Measurements from ENCODE around the gene VPS35L.

The VPS35L gene

GRCh38 chr16:19666477-19666876, 111.0 kb downstream of the VPS35L start:
- no peaks in the 10 kb centered on the region for H3K36me3 ChIP-seq (ENCODE audit: control insufficient read depth, low read length)
- no peaks in the 10 kb centered on the region for H3K79me2 ChIP-seq (ENCODE audit: control insufficient read depth, low read length)
- H3K9me2 ChIP-seq (replicated peaks; ENCODE audit: control insufficient read depth, low read length) = no peaks in the 10 kb centered on the region
- H3K27me3 ChIP-seq (ENCODE audit: control insufficient read depth, low read length) = no peaks in the 10 kb centered on the region
- no peaks in the 10 kb centered on the region for H3K9me3 ChIP-seq (ENCODE audit: control insufficient read depth, insufficient read depth, low read length)
- no peaks in the 10 kb centered on the region for H3F3A ChIP-seq (ENCODE audit: control insufficient read depth, insufficient read depth)
- H3K27ac ChIP-seq (ENCODE audit: low read depth, low read length) = no peak overlapping the region
- no peak overlapping the region for H3K4me3 ChIP-seq (ENCODE audit: low read length)
- H4K20me1 ChIP-seq (ENCODE audit: control insufficient read depth, insufficient read depth, low read depth, low read length) = no peaks in the 10 kb centered on the region
- no peak overlapping the region for H3K4me2 ChIP-seq (ENCODE audit: low read length)
- H3K4me1 ChIP-seq (ENCODE audit: control insufficient read depth, low read length) = no peaks in the 10 kb centered on the region
- TF ChIP-seq CTCF (IDR thresholded peaks at IDR 0.05; ENCODE audit: low read depth, low read length, poor library complexity, severe bottlenecking) (no peak), EZH2phosphoT487 (IDR thresholded peaks at IDR 0.05; ENCODE audit: borderline replicate concordance, low read length) (no peak)

DNA sequence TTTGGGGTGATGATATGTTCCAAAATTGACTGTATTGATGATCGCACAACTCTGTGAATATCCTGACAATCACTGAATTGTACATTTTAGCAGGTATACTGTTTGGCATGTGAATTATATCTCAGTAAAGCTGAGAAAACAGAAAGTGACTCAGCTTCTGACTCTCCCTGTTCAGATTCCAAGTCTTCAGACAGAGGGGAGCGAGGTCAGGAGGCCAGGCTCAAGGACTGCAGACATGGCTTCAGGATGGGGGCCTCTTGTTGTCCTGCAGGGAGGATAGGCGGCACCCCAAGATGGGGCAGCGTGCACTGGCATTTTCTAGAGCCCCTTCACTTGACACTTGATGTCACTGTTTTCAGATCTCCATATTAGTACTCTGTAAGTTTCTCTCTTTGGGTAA, 116.9 kb downstream of the VPS35L start:
- TF ChIP-seq EZH2phosphoT487 (IDR thresholded peaks at IDR 0.05; ENCODE audit: borderline replicate concordance, low read length) = no peak
- TF ChIP-seq CTCF (IDR thresholded peaks at IDR 0.05; ENCODE audit: low read depth, low read length, poor library complexity, severe bottlenecking) = no peak
- no peaks in the 10 kb centered on the region for H3K79me2 ChIP-seq (ENCODE audit: control insufficient read depth, low read length)
- H3K4me1 ChIP-seq (ENCODE audit: control insufficient read depth, low read length) = no peaks in the 10 kb centered on the region
- no peaks in the 10 kb centered on the region for H3K9me2 ChIP-seq (replicated peaks; ENCODE audit: control insufficient read depth, low read length)
- no peaks in the 10 kb centered on the region for H3F3A ChIP-seq (ENCODE audit: control insufficient read depth, insufficient read depth)
- no peak overlapping the region for H3K4me3 ChIP-seq (ENCODE audit: low read length)
- no peak overlapping the region for H3K27ac ChIP-seq (ENCODE audit: low read depth, low read length)
- no peaks in the 10 kb centered on the region for H3K9me3 ChIP-seq (ENCODE audit: control insufficient read depth, insufficient read depth, low read length)
- no peaks in the 10 kb centered on the region for H4K20me1 ChIP-seq (ENCODE audit: control insufficient read depth, insufficient read depth, low read depth, low read length)
- no peak overlapping the region for H3K4me2 ChIP-seq (ENCODE audit: low read length)
- no peaks in the 10 kb centered on the region for H3K36me3 ChIP-seq (ENCODE audit: control insufficient read depth, low read length)
- H3K27me3 ChIP-seq (ENCODE audit: control insufficient read depth, low read length) = no peaks in the 10 kb centered on the region

DNA sequence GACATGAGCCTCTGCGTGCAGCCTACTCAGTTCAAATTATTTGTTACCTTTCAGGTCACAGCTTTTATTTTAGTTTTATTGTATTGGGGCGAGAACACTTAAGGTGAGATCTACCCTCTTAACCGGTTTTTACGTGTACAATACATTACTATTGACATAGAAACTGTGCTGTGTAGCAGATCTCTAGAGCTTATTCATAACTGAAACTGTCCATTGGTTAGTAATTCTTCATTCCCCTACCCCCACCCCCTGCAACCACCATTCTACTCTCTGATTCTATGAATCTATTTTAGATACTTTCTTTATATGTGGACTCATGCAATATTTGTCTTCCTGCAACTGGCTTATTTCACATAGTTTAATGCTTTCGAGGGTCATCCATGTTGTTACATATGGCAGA, 119.0 kb downstream of the VPS35L start:
- H3K27ac ChIP-seq (ENCODE audit: low read depth, low read length) = no peak overlapping the region
- H4K20me1 ChIP-seq (ENCODE audit: control insufficient read depth, insufficient read depth, low read depth, low read length) = no peaks in the 10 kb centered on the region
- no peak for TF ChIP-seq EZH2phosphoT487 (IDR thresholded peaks at IDR 0.05; ENCODE audit: borderline replicate concordance, low read length)
- TF ChIP-seq CTCF (IDR thresholded peaks at IDR 0.05; ENCODE audit: low read depth, low read length, poor library complexity, severe bottlenecking) = no peak
- no peaks in the 10 kb centered on the region for H3K27me3 ChIP-seq (ENCODE audit: control insufficient read depth, low read length)
- H3K4me3 ChIP-seq (ENCODE audit: low read length) = no peak overlapping the region
- no peak overlapping the region for H3K4me2 ChIP-seq (ENCODE audit: low read length)
- H3K36me3 ChIP-seq (ENCODE audit: control insufficient read depth, low read length) = no peaks in the 10 kb centered on the region
- H3K9me2 ChIP-seq (replicated peaks; ENCODE audit: control insufficient read depth, low read length) = no peaks in the 10 kb centered on the region
- H3K4me1 ChIP-seq (ENCODE audit: control insufficient read depth, low read length) = no peaks in the 10 kb centered on the region
- H3F3A ChIP-seq (ENCODE audit: control insufficient read depth, insufficient read depth) = no peaks in the 10 kb centered on the region
- H3K79me2 ChIP-seq (ENCODE audit: control insufficient read depth, low read length) = no peaks in the 10 kb centered on the region
- no peaks in the 10 kb centered on the region for H3K9me3 ChIP-seq (ENCODE audit: control insufficient read depth, insufficient read depth, low read length)

- Histone ChIP-seq H3K36me3 (ENCODE audit: control insufficient read depth, low read length) (no peaks in the 10 kb centered on the region), H3K4me3 (ENCODE audit: low read length) (no peak overlapping the region), H4K20me1 (ENCODE audit: control insufficient read depth, insufficient read depth, low read depth, low read length) (no peaks in the 10 kb centered on the region), H3K4me1 (ENCODE audit: control insufficient read depth, low read length) (no peaks in the 10 kb centered on the region), H3K79me2 (ENCODE audit: control insufficient read depth, low read length) (no peaks in the 10 kb centered on the region), H3K27me3 (ENCODE audit: control insufficient read depth, low read length) (no peaks in the 10 kb centered on the region), H3K9me2 (replicated peaks; ENCODE audit: control insufficient read depth, low read length) (no peaks in the 10 kb centered on the region), H3F3A (ENCODE audit: control insufficient read depth, insufficient read depth) (no peaks in the 10 kb centered on the region), H3K9me3 (ENCODE audit: control insufficient read depth, insufficient read depth, low read length) (no peaks in the 10 kb centered on the region), H3K27ac (ENCODE audit: low read depth, low read length) (no peak overlapping the region), H3K4me2 (ENCODE audit: low read length) (no peak overlapping the region)
- no peak for TF ChIP-seq EZH2phosphoT487 (IDR thresholded peaks at IDR 0.05; ENCODE audit: borderline replicate concordance, low read length)
- TF ChIP-seq CTCF (IDR thresholded peaks at IDR 0.05; ENCODE audit: low read depth, low read length, poor library complexity, severe bottlenecking) = no peak
Observed at GRCh38 chr16:19677402-19677801, 121.9 kb downstream of the VPS35L start.

Measured in DOHH2 (cell line).